ENCODE data around the gene PUS1.

DNA sequence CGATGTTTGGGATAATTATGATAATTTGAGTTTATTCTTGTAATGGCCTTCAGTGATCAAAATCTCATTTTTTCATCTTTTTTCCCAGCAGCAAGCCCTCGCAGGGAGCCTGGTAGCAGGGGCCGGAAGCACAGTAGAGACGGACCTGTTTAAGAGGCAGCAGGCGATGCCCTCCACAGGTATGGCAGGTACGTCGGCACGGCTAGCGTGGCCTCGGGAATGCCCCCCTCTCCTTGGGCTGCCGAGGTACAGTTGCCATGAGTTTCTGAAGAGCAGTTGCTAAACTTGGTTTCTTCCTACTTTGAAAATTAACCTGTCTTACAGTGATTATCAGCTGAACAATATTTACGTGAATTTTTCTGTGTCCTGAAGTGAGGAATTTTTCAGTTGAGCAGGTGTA lies 50.5 kb downstream of the PUS1 start:
- TF ChIP-seq CTCF (IDR thresholded peaks at IDR 0.05 in 2 of 3, conservative IDR thresholded peaks at IDR 0.05 in 1 of 3; ENCODE audit: insufficient read depth in 2 of 3, low read depth in 1 of 3, low read length in 3 of 3) (no peak), FOXK2 (conservative IDR thresholded peaks at IDR 0.05 in 1 of 2, IDR thresholded peaks at IDR 0.05 in 1 of 2; ENCODE audit: low read depth in 2 of 2) (no peak), POLR2AphosphoS5 (IDR thresholded peaks at IDR 0.05; ENCODE audit: control insufficient read depth, insufficient read depth, low read depth, low read length) (no peak), RAD51 (IDR thresholded peaks at IDR 0.05; ENCODE audit: borderline replicate concordance, low read depth) (no peak), SIN3A (IDR thresholded peaks at IDR 0.05; ENCODE audit: borderline replicate concordance in 2 of 2, control insufficient read depth in 1 of 2, low read depth in 2 of 2, low read length in 2 of 2) (no peak), ARID4B (CRISPR knock-in tag; IDR thresholded peaks at IDR 0.05) (no peak)
